ENCODE data around the gene TXK.

TXK gene

DNA sequence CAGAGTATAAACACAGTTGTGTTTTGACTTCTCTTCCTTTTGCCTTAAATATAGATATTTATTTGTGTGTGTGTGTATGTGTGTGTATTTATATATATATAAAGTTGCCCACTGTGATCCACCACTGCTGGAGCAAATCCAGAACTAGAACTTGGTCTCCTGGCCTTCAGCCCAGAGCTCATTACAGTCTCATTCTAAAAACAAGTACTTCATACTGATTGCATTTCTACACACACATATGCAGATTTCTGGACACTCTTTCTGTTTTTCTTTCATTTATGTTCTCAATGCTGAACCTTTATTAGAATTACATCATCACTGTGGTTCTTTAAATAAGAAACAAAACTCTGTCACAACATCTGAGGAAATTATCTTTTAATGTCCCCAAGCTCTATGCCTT, 381 bp downstream of the TXK start:
- DNase-seq = no peak

DNA sequence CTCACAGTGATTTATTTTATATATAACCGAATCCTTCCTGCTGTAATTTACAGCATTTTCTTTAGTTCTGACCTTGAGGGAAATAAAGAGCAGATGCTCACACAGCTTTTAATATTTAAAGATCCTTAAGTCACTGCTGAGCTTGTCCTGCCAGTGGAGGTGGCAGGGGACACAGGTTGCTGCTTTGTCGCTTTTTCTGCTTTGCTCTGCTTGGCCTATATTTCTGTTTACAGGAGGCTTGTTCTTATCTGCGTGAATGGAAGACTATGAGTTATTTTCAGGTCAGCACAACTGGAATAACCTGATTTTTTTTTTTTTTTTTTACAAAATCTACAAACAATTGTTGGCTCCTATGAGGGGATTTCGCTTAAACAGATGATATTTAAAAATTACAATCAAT, 2.3 kb downstream of the TXK start:
- DNase-seq = no peak

DNA sequence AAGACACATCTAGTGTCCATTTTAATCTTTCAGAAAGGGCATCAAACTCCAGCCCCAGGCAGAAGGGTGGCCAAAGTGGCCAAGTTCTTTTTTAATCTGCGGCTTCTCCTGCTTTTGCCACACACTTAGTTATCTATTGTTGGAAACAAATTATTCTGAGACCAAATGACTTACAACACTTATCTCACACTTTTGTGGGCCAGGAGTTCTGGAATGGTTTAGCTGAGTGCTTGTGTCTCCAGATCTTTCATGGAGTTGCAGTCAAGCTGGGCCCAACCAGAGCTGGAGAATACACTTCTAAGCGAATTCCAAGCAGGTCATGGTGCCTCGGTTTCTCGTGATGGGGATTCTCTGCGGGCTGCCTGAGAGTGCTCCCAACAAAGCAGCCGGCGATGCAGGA, 4.0 kb downstream of the TXK start:
- no peak for DNase-seq

DNA sequence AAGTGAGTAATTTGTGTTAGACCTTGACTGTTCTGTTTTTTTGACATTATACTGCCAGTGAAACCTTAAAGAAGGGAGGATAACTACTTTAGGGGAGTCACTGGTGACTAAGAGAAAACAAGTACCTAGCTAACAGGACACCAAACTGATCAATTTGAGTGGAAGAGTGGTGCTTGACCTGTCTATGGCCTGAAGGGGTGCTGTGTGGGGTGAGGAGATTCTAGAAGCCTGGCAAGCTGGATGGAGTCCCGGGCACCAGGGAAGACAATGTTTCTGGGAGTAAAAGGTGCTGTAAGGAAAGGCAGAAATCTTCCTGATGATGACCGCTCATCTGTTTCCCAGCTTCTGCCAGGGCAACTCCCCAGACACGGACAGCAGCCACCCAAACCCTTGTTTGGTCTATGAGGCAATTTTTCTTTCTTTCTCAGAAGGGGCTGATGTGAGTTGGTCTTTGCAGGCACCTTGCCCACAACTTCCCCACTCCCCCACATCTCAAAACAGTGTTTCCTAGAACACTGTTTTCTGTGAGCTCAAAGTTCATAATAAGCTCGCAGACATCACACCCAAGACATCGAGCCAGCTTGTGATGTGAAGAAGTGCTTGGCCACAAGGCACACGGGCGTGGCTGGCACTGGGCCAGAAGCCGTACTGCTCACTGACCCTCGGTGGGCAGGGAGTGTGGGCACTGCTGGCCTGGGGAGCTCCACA, 4.6 kb downstream of the TXK start:
- DNase-seq = peak; percentile 66

DNA sequence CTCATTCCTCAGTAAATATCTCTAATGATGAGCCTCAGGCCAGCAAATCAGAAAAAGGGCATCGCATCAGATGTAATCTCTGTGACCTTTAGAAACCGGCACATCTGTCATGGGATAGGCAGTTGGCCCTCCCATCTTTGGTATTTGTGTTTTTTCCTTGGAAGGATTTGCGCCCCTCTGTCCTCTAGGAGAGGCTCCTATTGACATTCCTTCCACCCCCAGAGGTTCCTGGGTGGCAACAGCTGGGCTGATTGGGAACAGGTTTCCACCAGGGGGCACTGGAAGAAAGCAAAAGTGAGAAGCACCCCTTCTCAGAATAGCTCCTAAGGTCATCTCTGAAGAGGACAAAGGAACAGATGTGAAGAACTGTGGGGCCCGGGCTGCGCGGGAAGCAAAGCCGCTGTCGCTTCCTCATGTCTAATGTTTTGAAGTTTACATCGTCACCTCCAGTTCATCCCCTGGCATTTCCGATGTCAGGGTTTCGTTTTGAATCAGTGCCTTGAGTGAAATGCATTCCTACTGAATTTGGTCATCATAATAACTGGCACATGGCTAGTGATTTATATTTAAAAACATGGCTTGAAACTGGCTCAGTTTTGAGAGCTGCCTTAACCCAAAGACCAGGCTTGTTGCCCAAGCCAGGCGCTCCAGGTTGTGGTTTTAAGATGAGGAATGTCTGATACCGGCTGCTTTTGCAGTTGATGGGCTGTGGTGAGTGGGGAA, 6.2 kb downstream of the TXK start:
- DNase-seq = peak; percentile 93

DNA sequence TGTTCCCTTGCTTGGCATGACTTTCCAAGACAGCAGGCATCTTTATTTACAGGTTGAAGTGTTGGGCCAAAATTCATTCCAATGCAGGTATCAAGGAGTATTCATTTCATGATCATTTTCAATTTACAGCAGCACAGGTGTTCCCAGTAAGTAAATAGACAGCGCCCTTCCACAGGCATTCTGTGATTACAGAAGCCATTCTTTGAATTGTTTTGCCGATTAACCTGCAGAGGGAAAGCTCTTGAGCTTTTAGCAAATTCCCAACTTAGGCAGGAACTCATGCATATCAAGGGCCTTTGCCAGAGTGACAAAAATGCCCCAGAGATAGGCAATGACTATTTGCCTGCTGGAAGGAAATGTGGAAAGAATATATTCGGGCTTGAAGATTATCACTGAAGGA, 6.8 kb downstream of the TXK start:
- DNase-seq = no peak

DNA sequence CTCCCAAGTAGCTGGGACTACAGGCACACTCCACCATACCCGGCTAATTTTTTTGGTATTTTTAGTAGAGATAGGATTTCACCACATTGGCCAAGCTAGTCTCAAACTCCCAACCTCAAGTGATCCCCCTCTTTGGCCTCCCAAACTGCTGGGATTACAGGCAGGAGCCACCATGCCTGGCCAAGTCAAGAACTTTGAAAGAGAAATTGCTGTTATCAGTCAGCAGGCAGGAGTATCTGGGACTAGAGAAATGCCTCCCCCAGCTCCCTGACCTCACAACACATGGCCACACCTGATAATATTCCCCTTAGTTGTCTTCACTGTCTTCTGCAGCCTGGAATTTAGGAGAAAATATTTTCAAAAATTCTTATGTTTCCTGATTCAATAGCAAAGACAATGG, 7.4 kb downstream of the TXK start:
- DNase-seq = no peak

DNA sequence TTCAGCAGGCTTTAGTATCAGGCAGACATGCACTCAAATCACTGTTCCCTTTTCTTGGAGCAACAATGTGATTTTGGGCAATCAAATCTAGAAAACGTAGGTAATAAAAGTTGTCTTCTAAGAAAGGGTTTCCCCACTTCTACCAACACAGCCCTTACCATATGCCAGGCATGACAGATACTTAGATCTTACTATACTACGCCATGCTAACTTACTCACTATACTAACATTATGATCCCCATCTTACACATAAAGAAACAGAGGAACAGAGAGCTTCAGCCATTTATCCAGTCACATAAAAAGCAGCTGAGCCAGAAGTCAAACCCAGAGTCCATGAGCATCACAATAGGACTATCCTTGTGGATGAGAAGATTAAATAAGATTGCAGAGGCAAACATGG, 9.2 kb downstream of the TXK start:
- DNase-seq = no peak

DNA sequence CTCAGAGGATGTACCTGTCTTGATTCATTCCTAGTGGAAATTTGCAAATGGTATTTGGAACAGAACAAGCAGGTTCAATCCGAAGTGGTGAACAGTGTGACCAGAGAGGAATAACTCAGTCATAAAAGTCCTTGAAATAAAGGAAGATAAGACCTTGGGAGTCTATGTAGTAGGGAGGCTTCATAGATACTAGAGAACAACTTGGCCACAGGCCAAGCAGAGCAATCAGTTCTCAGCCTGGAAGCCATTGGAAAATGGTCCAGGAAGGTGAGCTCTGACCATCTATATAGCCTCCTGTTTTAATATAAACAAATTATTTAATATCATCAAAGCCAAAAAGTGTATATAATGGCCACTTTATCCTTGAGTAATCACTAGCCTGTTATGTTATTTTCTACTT, 11.3 kb downstream of the TXK start:
- no peak for DNase-seq

DNA sequence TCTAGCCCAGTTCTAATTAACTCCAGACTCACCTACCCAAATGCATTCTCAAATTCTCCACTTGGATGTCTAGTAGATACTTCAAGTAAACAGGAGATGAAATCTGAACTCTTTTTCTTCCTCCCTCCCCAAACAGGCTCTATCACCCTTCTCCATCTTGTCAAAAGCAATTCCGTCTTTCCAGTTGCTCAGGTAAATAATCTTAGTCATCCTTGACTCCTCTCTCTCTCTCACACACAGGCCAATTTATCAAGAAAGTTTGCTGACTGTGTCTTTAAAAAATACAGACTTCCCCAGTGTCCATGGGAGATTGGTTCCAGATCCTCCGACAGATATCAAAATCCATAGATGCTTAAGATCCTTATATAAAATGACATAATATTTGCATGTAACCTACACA, 12.9 kb downstream of the TXK start:
- DNase-seq = no peak

DNA sequence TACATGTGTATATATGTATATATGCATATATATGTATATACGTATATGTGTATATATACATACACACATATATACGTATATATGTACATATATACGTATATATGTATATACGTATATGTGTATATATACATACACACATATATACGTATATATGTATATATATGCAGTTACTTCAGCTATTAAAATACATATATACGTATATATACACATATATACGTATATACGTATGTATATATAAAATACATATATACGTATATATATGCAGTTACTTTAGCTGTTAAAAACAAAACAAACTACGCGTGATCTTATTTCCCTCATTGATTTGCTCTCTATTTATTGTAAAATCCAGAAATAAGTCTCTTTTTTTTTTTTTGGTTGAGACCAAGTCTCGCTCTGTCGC, 13.9 kb downstream of the TXK start:
- DNase-seq = no peak

DNA sequence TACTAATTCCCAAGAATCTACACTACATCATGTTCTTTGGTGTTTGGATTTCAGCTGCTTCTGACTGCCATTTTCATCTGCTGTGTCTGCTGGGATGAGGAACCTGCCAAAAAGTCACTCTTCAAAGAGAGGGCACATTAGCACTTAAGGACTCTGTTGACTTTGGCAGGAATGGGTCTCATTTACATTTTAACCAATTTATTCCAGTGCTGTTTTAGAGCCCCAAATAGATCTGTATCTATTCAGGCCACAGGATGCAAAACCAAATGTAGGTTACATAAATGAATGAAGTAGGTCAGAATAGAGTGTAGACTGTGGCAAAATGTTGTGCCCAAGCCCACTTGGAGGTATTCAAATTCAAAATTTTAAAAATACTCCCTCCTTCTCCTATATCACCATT, 14.4 kb downstream of the TXK start:
- DNase-seq = no peak

DNA sequence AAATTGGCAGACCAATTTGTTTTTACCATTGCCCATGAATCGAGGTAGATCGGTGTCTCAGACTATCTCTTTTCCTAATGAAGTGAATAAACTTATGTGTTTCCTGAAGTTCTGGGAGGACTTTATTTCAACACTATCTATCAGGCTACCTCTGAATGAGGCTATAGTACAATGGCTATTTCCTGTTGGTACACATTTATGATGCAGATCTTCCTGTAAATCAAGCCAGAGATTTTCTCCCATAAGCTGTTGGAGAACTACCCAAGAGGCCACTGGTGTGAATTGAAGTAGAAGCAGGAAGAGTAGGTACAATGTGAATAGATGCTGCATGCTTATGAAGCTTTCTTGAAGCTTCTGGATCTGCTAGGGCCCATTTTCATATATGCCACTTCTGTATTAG, 16.0 kb downstream of the TXK start:
- DNase-seq = no peak

DNA sequence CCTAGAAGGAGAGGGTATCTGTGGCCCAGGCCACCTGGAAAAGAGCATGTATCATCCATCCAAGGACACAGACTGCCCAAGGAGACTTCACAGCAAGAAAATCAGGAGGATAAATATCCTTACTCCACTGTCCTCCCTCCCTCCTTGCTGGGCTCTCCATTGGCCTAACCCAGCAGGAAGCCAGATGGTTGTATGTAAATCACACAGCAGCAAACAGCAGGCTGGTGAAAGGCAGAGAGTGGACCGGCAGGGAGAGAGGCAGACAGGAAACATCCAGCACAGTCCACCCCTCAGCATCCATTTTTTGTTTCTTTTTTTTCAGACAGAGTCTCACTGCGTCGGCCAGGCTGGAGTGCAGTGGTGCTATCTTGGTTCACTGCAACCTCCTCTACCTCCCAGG, 17.5 kb downstream of the TXK start:
- no peak for DNase-seq

DNA sequence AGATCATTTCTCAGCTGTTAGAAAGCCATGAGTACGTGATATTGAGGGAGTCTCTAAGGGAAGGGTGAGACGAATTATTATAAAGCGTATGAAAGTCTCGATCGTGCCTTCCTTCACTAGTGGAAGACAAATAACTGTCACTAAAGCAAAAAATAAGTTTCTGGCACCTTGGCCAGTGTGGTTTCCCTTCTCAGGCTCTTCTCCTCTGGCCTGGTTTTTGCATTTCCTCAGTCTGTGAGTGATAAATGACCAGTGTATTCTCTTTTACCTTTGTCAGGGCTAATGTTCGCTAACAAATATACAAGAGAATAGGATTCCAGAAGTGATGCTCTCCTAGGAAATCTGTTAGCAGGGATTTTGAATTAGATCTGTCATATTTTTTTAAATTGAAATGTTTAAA, 19.6 kb downstream of the TXK start:
- DNase-seq = no peak

DNA sequence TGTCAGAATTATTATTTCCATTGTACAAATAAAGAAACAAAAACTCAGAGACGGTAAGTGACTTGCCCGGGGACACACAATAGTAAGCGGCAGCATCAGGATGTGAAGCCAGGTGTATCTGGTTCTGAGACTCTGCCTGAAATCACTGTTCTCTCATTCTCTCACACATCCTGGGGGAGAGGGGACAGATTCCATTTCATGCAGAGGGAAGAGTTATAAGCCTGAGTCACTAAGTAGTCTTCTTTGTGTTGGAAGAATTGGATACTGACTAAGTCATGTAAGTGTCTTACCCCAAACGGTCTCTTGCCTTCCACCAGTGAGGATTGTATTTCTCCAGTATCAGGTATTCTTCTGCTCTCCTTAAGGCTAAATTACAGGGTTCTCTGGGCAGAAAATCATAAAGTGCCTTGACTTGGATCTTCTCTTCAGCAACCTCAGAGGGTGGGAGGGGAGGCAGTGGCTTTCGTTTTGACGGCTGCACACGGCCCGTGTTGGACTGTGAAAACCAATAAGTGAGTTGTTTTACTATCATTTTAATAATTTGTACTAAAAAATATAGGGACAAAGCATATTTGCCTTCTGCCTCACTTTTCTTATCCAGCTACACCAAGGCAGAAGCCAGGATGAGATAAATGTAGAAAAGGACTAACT, 21.9 kb downstream of the TXK start:
- DNase-seq = no peak

DNA sequence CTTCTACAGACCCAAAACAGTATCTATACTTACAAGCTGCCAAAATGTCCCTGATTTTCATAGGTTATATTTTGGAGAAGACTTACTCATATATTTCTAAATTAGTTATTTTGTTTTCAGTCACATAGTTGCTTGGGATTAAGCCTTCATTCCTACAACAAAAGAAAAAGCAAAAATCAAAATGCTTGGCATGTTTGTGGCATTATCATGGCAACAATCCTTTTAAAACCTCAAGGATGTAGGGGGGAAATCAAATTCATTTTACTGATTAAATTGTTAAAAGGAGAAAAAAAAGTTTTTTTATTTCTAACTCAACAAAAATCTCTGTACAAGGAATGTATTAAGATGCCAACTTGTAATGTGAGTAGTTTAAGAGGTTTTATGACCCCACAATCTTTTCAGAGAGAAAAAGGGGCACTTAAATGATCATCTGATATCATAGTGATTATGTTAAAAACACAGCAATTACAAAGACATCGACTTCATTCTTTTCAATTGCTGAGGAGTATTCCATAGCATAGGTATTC, 23.5 kb downstream of the TXK start:
- DNase-seq = no peak

DNA sequence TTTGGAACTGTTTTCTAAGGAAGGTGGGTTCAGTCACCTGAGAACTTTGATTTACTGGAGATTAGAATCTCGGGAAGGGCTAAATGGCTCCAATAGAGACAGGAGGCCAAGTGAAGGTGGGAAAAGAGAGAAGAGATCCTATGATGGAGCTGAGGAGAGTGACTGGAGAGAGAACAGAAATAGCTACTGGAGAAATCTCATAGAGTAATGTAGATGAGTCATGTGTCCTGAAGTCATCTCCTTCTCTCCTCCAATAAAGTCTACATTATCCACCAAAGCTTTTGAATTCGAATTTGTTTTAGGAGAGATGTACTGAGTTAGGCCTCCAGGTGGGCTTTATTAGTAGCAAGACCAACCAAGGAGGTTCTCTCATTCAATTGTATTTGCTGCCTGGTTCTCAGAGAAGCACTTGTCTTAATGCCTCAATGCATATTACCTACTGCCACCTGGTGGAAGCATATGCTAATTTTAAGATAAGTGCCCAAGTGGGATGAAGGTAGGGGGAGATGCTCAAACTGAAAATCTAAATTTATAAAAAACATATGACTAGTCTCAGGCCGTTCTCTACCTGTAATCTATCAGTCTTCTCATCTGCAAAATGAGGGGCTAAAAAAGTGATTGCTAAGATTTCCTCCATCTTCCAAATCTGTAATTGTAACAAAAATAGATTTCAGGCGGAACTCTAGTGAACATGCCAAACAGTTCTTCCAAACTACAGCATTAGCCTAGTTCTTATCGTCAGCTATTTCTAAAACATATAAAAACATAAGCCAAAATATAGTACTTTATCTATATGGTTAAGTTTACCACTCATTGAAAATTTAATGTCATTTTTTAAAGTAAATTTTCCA, 24.4 kb downstream of the TXK start:
- DNase-seq = peak; percentile 66

DNA sequence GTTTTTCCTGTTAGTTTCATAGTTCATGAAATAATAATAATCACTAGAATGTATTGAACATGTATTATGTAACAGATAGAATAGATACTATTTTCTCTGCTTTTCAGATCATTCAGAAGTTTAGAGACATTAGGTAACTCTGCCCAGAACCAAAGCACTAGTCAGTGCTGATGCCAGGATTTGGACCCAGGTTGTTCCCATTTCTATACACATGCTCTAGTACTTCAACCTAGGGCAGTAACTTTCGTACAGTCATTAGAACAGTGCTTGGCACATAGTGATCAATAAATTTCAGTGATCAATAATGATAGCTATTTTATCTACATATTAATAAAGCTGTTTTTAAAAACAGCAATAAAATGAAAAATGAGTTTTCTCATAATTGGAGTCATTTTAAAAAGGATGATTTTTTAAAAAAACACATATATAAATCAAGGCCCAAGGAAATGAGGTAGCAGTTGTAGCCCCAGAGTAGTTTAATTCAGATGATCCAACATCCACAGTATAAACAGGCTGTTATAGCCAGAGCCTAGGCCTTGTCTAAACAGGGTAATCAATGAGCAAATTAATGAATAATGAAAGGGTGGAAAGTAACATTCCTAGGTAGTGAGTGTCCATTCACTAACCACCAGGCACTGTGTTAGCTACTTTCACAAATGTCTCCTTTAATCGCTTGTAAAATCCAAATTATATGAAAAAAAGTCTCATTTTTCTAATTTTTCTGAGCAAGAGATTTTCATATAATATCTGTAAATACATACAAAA, 25.6 kb downstream of the TXK start:
- DNase-seq = no peak

DNA sequence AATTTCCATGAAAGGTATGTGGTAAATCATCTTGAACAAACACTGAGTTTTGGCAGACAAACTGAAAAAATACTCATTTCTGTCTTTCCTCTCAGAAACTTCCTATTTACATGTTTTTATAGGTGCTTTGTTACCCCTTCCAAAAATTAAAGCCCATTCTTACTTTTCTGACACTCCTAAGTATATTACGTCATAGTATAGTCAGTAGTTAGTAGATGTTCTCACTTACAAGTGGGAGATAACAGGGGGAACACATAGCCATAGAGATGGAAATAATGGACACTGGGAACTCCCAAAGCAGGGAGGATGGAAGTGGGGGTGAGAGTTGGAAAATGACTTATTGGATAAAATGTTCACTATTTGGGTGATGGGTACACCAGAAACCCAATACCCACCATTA, 28.8 kb downstream of the TXK start:
- no peak for DNase-seq

DNA sequence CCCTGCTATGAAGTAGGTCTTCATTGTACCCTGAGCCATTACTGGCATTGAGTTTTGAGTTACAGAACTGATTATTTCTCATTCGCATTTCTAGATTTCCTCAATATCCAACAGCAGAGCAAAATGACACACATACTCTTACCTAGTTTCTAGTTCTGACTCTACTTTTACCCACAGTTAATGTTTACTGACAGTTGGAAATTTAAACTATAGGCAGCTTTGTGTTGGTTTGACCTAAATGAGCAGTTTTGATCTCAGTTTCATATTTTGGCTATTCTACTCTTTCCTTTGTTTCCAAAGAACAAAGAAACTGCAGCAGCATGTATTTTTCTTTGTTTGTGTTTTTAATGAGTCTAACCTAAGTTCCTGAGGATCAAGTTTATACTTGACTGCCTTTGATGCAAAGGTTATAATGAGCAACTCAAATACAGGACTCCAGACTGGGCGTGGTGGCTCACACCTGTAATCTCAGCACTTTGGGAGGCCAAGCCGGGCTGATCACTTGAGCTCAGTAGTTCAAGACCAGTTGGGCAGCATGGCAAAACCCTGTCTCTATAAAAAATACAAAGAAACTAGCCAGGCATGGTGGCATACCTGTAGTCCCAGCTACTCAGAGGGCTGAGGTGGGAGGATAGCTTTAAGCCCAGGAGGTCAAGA, 30.4 kb downstream of the TXK start:
- peak; percentile 63 for DNase-seq

DNA sequence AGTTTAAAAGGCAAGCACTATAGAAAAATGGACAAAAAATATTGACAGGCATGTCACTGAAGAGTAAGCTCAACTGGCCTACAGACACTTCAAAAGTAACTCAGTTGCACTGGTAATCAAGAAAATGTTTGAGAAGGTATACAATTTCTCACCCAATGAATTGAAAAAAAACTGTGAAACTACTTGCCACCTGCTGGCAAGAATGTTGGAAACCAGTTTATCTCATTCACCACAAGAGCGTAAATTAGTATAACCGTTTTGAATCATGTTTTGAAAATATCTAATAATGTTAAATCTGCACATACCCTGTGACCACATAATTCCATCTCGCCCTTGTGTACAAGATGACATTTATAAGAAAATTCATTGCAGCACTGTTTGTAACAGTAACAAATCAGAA, 31.7 kb downstream of the TXK start:
- peak; percentile 19 for DNase-seq

Data from activated CD4-positive, alpha-beta T cell treated with anti-CD3 and anti-CD28 coated beads, Interleukin-10, Interleukin-2, amounts not matched to agents 100 ng/mL and 50 ng/mL, durations not matched to agents 16 hours and 8 hours (primary cell).